Measurements from ENCODE around the gene RAC3.

DNA sequence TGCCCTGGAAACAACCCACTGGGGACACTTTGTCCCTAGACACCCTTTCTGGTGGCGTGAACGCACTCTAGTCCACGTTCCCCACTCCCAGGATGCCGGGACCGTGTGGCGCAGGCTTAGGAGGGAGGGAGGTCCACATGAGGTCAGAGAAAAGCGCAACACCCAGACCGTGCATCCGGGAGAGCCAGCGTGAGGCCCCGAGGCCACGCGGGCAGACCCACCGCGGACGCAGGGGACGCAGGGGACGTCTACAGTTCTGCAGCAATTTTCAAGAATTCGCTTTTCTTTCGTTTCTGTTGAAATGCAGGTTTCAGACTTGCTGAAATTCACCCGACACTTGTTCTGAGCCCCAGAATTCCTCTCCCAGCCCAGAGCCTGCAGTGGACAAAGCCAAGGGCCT, 15.4 kb downstream of the RAC3 start:
- TF ChIP-seq, protein P1, sequence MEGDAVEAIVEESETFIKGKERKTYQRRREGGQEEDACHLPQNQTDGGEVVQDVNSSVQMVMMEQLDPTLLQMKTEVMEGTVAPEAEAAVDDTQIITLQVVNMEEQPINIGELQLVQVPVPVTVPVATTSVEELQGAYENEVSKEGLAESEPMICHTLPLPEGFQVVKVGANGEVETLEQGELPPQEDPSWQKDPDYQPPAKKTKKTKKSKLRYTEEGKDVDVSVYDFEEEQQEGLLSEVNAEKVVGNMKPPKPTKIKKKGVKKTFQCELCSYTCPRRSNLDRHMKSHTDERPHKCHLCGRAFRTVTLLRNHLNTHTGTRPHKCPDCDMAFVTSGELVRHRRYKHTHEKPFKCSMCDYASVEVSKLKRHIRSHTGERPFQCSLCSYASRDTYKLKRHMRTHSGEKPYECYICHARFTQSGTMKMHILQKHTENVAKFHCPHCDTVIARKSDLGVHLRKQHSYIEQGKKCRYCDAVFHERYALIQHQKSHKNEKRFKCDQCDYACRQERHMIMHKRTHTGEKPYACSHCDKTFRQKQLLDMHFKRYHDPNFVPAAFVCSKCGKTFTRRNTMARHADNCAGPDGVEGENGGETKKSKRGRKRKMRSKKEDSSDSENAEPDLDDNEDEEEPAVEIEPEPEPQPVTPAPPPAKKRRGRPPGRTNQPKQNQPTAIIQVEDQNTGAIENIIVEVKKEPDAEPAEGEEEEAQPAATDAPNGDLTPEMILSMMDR (IDR thresholded peaks at IDR 0.05; ENCODE audit: insufficient read depth, low read depth, low read length), result no peak
- no peak for TF ChIP-seq EZH2 (IDR thresholded peaks at IDR 0.05; ENCODE audit: insufficient read depth, low read length)

Data from astrocyte (in vitro differentiated cells and primary cell).